ENCODE data around the gene CST11.

Gene CST11

GRCh38 chr20:23452776-23453175 is at the start of gene CST11:
TSS of gene CST11 (minus strand) at chr20:23452876. CDS start at chr20:23452811, 65 bp downstream.
- DNase-seq: no peak
- no peak within 1 kb of the TSS for H3K4me3 Mint-ChIP-seq
- H3K27me3 Mint-ChIP-seq (ENCODE audit: low read depth, poor library complexity): no peaks in the 10 kb centered on the region
- H3K27ac Mint-ChIP-seq: no peak within 1 kb of the TSS
- no peaks in the 10 kb centered on the region for H3K36me3 Mint-ChIP-seq (ENCODE audit: low read depth)
- no peak for TF ChIP-seq CTCF (IDR thresholded peaks at IDR 0.05)
- peaks cover 15% of the 10 kb centered on the region for H3K9me3 Mint-ChIP-seq
- H3K4me1 Mint-ChIP-seq: peaks cover 10% of the 10 kb centered on the region

DNA sequence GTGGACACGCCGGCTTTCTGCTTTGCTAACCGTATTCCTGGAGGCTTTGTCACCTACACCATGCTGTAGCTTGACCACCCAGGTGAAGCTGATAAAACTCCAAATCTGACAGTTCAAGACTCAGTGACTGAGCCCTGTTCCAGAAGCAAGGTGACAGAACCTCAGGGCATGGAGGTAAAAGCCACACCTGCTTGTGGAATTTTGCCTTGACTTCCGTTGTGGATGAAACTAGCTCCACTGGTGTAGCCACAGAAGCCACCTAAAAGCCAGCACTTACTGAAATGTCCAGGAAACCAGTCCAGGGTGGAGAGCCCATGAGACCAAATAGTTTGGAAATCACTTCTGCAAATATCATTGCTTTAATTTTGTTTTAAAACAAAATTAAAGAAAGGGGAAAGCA is 49.2 kb upstream of the CST11 start:
- Mint-ChIP-seq H3K36me3 (ENCODE audit: low read depth) (no peaks in the 10 kb centered on the region), H3K9me3 (peaks cover 9% of the 10 kb centered on the region), H3K4me3 (no peak overlapping the region), H3K27me3 (ENCODE audit: low read depth, poor library complexity) (peaks cover 4% of the 10 kb centered on the region), H3K27ac (no peak overlapping the region), H3K4me1 (peaks cover 41% of the 10 kb centered on the region)
- DNase-seq: no peak
- TF ChIP-seq CTCF (IDR thresholded peaks at IDR 0.05): no peak

GRCh38 chr20:23497536-23497935 is 44.9 kb upstream of the CST11 start:
- peaks cover 39% of the 10 kb centered on the region for H3K4me1 Mint-ChIP-seq
- no peak for DNase-seq
- no peak for TF ChIP-seq CTCF (IDR thresholded peaks at IDR 0.05)
- H3K27ac Mint-ChIP-seq: no peak overlapping the region
- H3K4me3 Mint-ChIP-seq: no peak overlapping the region
- peaks cover 4% of the 10 kb centered on the region for H3K27me3 Mint-ChIP-seq (ENCODE audit: low read depth, poor library complexity)
- H3K9me3 Mint-ChIP-seq: peaks cover 29% of the 10 kb centered on the region
- H3K36me3 Mint-ChIP-seq (ENCODE audit: low read depth): no peaks in the 10 kb centered on the region

DNA sequence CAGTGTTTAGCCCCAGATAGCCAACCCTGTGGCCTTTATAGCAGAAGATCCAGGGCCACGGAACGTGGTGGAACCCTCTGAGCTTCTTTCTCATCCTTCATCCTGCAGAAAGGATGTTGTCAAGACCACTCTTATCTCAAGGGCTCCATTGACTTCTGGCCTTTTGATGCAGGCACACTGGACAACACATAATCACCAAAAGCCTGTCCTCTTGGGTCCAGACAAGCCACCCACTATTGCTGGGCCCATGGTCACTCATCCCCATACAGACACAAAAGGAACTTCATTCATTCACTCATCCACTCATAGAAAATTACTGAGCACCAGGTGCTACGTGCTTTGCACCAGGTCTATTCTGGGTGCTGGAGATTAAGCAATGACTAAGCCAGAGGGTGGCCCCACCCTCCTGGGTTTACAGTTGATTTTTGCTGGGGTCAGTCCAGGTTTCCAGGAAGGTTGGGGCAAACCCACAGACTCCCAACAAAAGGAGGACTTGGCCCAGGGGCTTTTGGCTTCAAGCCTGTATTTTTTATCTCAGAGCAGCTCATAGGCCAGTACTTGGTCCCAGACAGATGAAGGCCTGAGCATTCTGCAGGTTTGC is 40.6 kb upstream of the CST11 start:
- no peak for DNase-seq
- no peak overlapping the region for H3K4me3 Mint-ChIP-seq
- no peaks in the 10 kb centered on the region for H3K36me3 Mint-ChIP-seq (ENCODE audit: low read depth)
- no peaks in the 10 kb centered on the region for H3K27me3 Mint-ChIP-seq (ENCODE audit: low read depth, poor library complexity)
- H3K9me3 Mint-ChIP-seq: peaks cover 29% of the 10 kb centered on the region
- no peak for TF ChIP-seq CTCF (IDR thresholded peaks at IDR 0.05)
- H3K4me1 Mint-ChIP-seq: peaks cover 6% of the 10 kb centered on the region
- no peak overlapping the region for H3K27ac Mint-ChIP-seq

- Mint-ChIP-seq H3K27me3 (ENCODE audit: low read depth, poor library complexity) (no peaks in the 10 kb centered on the region), H3K4me1 (peaks cover 6% of the 10 kb centered on the region), H3K4me3 (no peak overlapping the region), H3K9me3 (peaks cover 26% of the 10 kb centered on the region), H3K27ac (no peak overlapping the region), H3K36me3 (ENCODE audit: low read depth) (no peaks in the 10 kb centered on the region)
- DNase-seq: no peak
- TF ChIP-seq CTCF (IDR thresholded peaks at IDR 0.05): no peak
These were observed 39.6 kb upstream of the CST11 start for GRCh38 chr20:23492292-23492691.

- no peak for DNase-seq
- peaks cover 16% of the 10 kb centered on the region for H3K9me3 Mint-ChIP-seq
These were observed 38.1 kb upstream of the CST11 start, which contains the start of gene CST8 for GRCh38 chr20:23490817-23491216. TSS of gene CST8 (plus strand) at chr20:23491117. CDS start at chr20:23491668, 551 bp downstream.

More at GRCh38 chr20:23490817-23491216, 38.1 kb upstream of the CST11 start, which contains the start of gene CST8:
- Mint-ChIP-seq H3K4me3 (no peak within 1 kb of the TSS), H3K27ac (peak within 1 kb of the TSS; percentile 58), H3K36me3 (ENCODE audit: low read depth) (no peaks in the 10 kb centered on the region), H3K4me1 (peaks cover 6% of the 10 kb centered on the region), H3K27me3 (ENCODE audit: low read depth, poor library complexity) (no peaks in the 10 kb centered on the region)
- no peak for TF ChIP-seq CTCF (IDR thresholded peaks at IDR 0.05)

All from nephron progenitor cell (in vitro differentiated cells).